ENCODE results near the gene DGCR8. TPM values are rescaled to one million over a fixed set of nuclear protein-coding genes. Genes with fewer than 3 reads are reported as not detected.

DGCR8 gene
- total RNA-seq, 1 donor from 2014 or later: 73.2 TPM

- no peak for DNase-seq
- Mint-ChIP-seq H3K27ac (no peak overlapping the region), H3K36me3 (ENCODE audit: low read depth) (peaks cover 35% of the 10 kb centered on the region), H3K4me3 (no peak overlapping the region), H3K27me3 (no peaks in the 10 kb centered on the region), H3K4me1 (peaks cover 2% of the 10 kb centered on the region), H3K9me3 (no peaks in the 10 kb centered on the region)
- intact Hi-C loops (cut with micrococcal nuclease): no loop called here
These were observed 36.7 kb upstream of the DGCR8 start for GRCh38 chr22:20043057-20043996.

GRCh38 chr22:20043997-20044342 is 36.1 kb upstream of the DGCR8 start:
- H3K27me3 Mint-ChIP-seq: no peaks in the 10 kb centered on the region
- H3K4me3 Mint-ChIP-seq: no peak overlapping the region
- intact Hi-C loops (cut with micrococcal nuclease): no loop called here
- no peak overlapping the region for H3K27ac Mint-ChIP-seq
- peaks cover 2% of the 10 kb centered on the region for H3K4me1 Mint-ChIP-seq
- peaks cover 39% of the 10 kb centered on the region for H3K36me3 Mint-ChIP-seq (ENCODE audit: low read depth)
- H3K9me3 Mint-ChIP-seq: peaks cover 2% of the 10 kb centered on the region
- DNase-seq: no peak

GRCh38 chr22:20044495-20045151 is 35.4 kb upstream of the DGCR8 start:
- no peak overlapping the region for H3K27ac Mint-ChIP-seq
- H3K9me3 Mint-ChIP-seq: peaks cover 5% of the 10 kb centered on the region
- H3K36me3 Mint-ChIP-seq (ENCODE audit: low read depth): peaks cover 42% of the 10 kb centered on the region
- intact Hi-C loops (cut with micrococcal nuclease): no loop called here
- H3K27me3 Mint-ChIP-seq: no peaks in the 10 kb centered on the region
- no peak for DNase-seq
- no peak overlapping the region for H3K4me3 Mint-ChIP-seq
- H3K4me1 Mint-ChIP-seq: peaks cover 2% of the 10 kb centered on the region

- no peaks in the 10 kb centered on the region for H3K27me3 Mint-ChIP-seq
- intact Hi-C loops (cut with micrococcal nuclease): no loop called here
- H3K4me1 Mint-ChIP-seq: peaks cover 2% of the 10 kb centered on the region
- H3K9me3 Mint-ChIP-seq: peaks cover 5% of the 10 kb centered on the region
- no peak overlapping the region for H3K4me3 Mint-ChIP-seq
- H3K27ac Mint-ChIP-seq: no peak overlapping the region
- H3K36me3 Mint-ChIP-seq (ENCODE audit: low read depth): peaks cover 46% of the 10 kb centered on the region
- DNase-seq: no peak
These were observed 33.3 kb upstream of the DGCR8 start for GRCh38 chr22:20046730-20047129.

- Mint-ChIP-seq H3K36me3 (ENCODE audit: low read depth) (peaks cover 32% of the 10 kb centered on the region), H3K27me3 (no peaks in the 10 kb centered on the region), H3K4me1 (no peaks in the 10 kb centered on the region), H3K27ac (no peak overlapping the region), H3K4me3 (no peak overlapping the region), H3K9me3 (peaks cover 5% of the 10 kb centered on the region)
- intact Hi-C loops (cut with micrococcal nuclease): no loop called here
- DNase-seq: no peak
These were observed 28.1 kb upstream of the DGCR8 start for GRCh38 chr22:20051927-20052308.

GRCh38 chr22:20052309-20053259 is 27.5 kb upstream of the DGCR8 start:
- Mint-ChIP-seq H3K4me1 (no peaks in the 10 kb centered on the region), H3K4me3 (no peak overlapping the region), H3K27me3 (no peaks in the 10 kb centered on the region), H3K27ac (no peak overlapping the region), H3K36me3 (ENCODE audit: low read depth) (peaks cover 27% of the 10 kb centered on the region), H3K9me3 (peaks cover 5% of the 10 kb centered on the region)
- intact Hi-C loops (cut with micrococcal nuclease): no loop called here
- no peak for DNase-seq

GRCh38 chr22:20053407-20054033 is 26.5 kb upstream of the DGCR8 start:
- Mint-ChIP-seq H3K36me3 (ENCODE audit: low read depth) (peaks cover 19% of the 10 kb centered on the region), H3K9me3 (peaks cover 5% of the 10 kb centered on the region), H3K4me3 (no peak overlapping the region), H3K27me3 (no peaks in the 10 kb centered on the region), H3K4me1 (no peaks in the 10 kb centered on the region), H3K27ac (no peak overlapping the region)
- DNase-seq: no peak
- intact Hi-C loops (cut with micrococcal nuclease): no loop called here

GRCh38 chr22:20054034-20054427 is 26.0 kb upstream of the DGCR8 start:
- intact Hi-C loops (cut with micrococcal nuclease): no loop called here
- no peak overlapping the region for H3K27ac Mint-ChIP-seq
- no peak for DNase-seq
- peaks cover 2% of the 10 kb centered on the region for H3K4me1 Mint-ChIP-seq
- H3K36me3 Mint-ChIP-seq (ENCODE audit: low read depth): peaks cover 16% of the 10 kb centered on the region
- H3K27me3 Mint-ChIP-seq: no peaks in the 10 kb centered on the region
- H3K4me3 Mint-ChIP-seq: no peak overlapping the region
- peaks cover 2% of the 10 kb centered on the region for H3K9me3 Mint-ChIP-seq

GRCh38 chr22:20054485-20054884 is 25.6 kb upstream of the DGCR8 start:
- Mint-ChIP-seq H3K27ac (no peak overlapping the region), H3K9me3 (no peaks in the 10 kb centered on the region), H3K4me1 (peaks cover 3% of the 10 kb centered on the region), H3K36me3 (ENCODE audit: low read depth) (peaks cover 14% of the 10 kb centered on the region), H3K27me3 (no peaks in the 10 kb centered on the region), H3K4me3 (no peak overlapping the region)
- no peak for DNase-seq
- intact Hi-C loops (cut with micrococcal nuclease): no loop called here

GRCh38 chr22:20055144-20055543 is 24.9 kb upstream of the DGCR8 start:
- Mint-ChIP-seq H3K27ac (no peak overlapping the region), H3K4me3 (no peak overlapping the region), H3K9me3 (no peaks in the 10 kb centered on the region), H3K27me3 (no peaks in the 10 kb centered on the region), H3K4me1 (peaks cover 3% of the 10 kb centered on the region), H3K36me3 (ENCODE audit: low read depth) (peaks cover 12% of the 10 kb centered on the region)
- intact Hi-C loops (cut with micrococcal nuclease): no loop called here
- DNase-seq: no peak

GRCh38 chr22:20055654-20056053 is 24.4 kb upstream of the DGCR8 start:
- no peak for DNase-seq
- Mint-ChIP-seq H3K4me3 (no peak overlapping the region), H3K4me1 (peaks cover 3% of the 10 kb centered on the region), H3K27me3 (no peaks in the 10 kb centered on the region), H3K27ac (no peak overlapping the region), H3K9me3 (no peaks in the 10 kb centered on the region), H3K36me3 (ENCODE audit: low read depth) (peaks cover 13% of the 10 kb centered on the region)
- intact Hi-C loops (cut with micrococcal nuclease): no loop called here

GRCh38 chr22:20056161-20056560 is 23.9 kb upstream of the DGCR8 start:
- Mint-ChIP-seq H3K4me3 (no peak overlapping the region), H3K4me1 (peaks cover 3% of the 10 kb centered on the region), H3K36me3 (ENCODE audit: low read depth) (peaks cover 13% of the 10 kb centered on the region), H3K27me3 (no peaks in the 10 kb centered on the region), H3K27ac (no peak overlapping the region), H3K9me3 (no peaks in the 10 kb centered on the region)
- DNase-seq: no peak
- intact Hi-C loops (cut with micrococcal nuclease): no loop called here

GRCh38 chr22:20056696-20057386 is 23.2 kb upstream of the DGCR8 start:
- intact Hi-C loops (cut with micrococcal nuclease): no loop called here
- H3K9me3 Mint-ChIP-seq: no peaks in the 10 kb centered on the region
- DNase-seq: no peak
- no peak overlapping the region for H3K27ac Mint-ChIP-seq
- no peak overlapping the region for H3K4me3 Mint-ChIP-seq
- peaks cover 3% of the 10 kb centered on the region for H3K4me1 Mint-ChIP-seq
- no peaks in the 10 kb centered on the region for H3K27me3 Mint-ChIP-seq
- peaks cover 15% of the 10 kb centered on the region for H3K36me3 Mint-ChIP-seq (ENCODE audit: low read depth)

Measured in activated CD4-positive, alpha-beta T cell treated with anti-CD3 and anti-CD28 coated beads, Interleukin-2, amount 10 ng/mL, durations not matched to agents 24 days and 14 days (primary cell).